B cell (primary cell): ENCODE data around the gene SLAMF9. TPM values are rescaled to one million over a fixed set of nuclear protein-coding genes. Genes with fewer than 3 reads are reported as not detected.
A peak's percentile ranks its signal among the peaks of the same experiment; 100 is the strongest.

Source experiments
- ATAC-seq: fragments of 200-7000 bp; cut with Tn5 transposase; one replicate; pipeline ENCODE4 v1.10.0; 2021; ENCODE audit warnings: low read depth, mild to moderate bottlenecking, moderate number of reproducible peaks, moderate library complexity
- CTCF ChIA-PET: fragments of 350-600 bp; sonication (Branson Sonifier 250); formaldehyde crosslinking; loops from one replicate; lab custom pipeline; 2021; ENCODE audit warnings: antibody characterized with exemption, inconsistent platforms; lab: Charles Lee
- POLR2A ChIA-PET: fragments of 350-600 bp; sonication (Branson Sonifier 250); formaldehyde crosslinking; loops from one replicate; lab custom pipeline; 2021; ENCODE audit warnings: antibody characterized with exemption; lab: Charles Lee
- DNase-seq: peaks from one replicate; pipeline ENCODE4 v3.0.0; 2013
- H2AFZ ChIP-seq: 2 replicates; pipeline ENCODE4 v1.6.1; 2012; ENCODE audit warnings: mild to moderate bottlenecking, low read depth, low read length; ENCODE audit not compliant: insufficient read depth, poor library complexity, severe bottlenecking
- H3K27ac ChIP-seq, 2 donors: 1 replicate in 1 of 2; 2 replicates in 1 of 2; pipeline ENCODE4 v1.5.1; 2012 to 2013; ENCODE audit warnings: low read length in 2 of 2, mild to moderate bottlenecking in 2 of 2, moderate library complexity in 1 of 2
- H3K27me3 ChIP-seq, 4 experiments: fragments of 200-600 bp in 1 of 4; sonication (generic) in 1 of 4; replicated peaks in 1 of 4; 1 replicate in 2 of 4; 2 replicates in 2 of 4; pipeline versions ENCODE4 v1.6.1 to v1.7.0; 2013 to 2016; ENCODE audit warnings: low read length in 3 of 4, mild to moderate bottlenecking in 2 of 4, mixed read lengths in 1 of 4, moderate library complexity in 1 of 4; ENCODE audit not compliant: insufficient read depth in 4 of 4, control insufficient read depth in 3 of 4; ENCODE audit errors: control extremely low read depth in 1 of 4
- H3K36me3 ChIP-seq, 2 experiments: replicated peaks in 1 of 2; 1 replicate in 1 of 2; 2 replicates in 1 of 2; pipeline versions ENCODE4 v1.6.1 to v1.7.1; 2013; ENCODE audit warnings: low read length in 1 of 2; ENCODE audit not compliant: insufficient read depth in 2 of 2, control insufficient read depth in 1 of 2; ENCODE audit errors: control extremely low read depth in 1 of 2, extremely low read depth in 1 of 2
- H3K4me1 ChIP-seq, 2 donors: fragments of 200-600 bp in 1 of 2; sonication (generic) in 1 of 2; 1 replicate in 1 of 2; 2 replicates in 1 of 2; pipeline versions ENCODE4 v1.5.1 to v1.6.1; 2013 to 2017; ENCODE audit warnings: low read length in 2 of 2; ENCODE audit not compliant: control insufficient read depth in 2 of 2, insufficient read depth in 2 of 2
- H3K4me2 ChIP-seq: replicated peaks from 2 replicates; pipeline ENCODE3; 2012; ENCODE audit warnings: mild to moderate bottlenecking, low read depth, low read length; ENCODE audit not compliant: poor library complexity, severe bottlenecking
- H3K4me3 ChIP-seq, 5 experiments: fragments of 200-600 bp in 1 of 5; sonication (generic) in 1 of 5; 1 replicate in 3 of 5; 2 replicates in 2 of 5; pipeline versions ENCODE4 v1.5.1 to v1.7.0; 2011 to 2016; ENCODE audit warnings: low read length in 4 of 5, mild to moderate bottlenecking in 4 of 5, low read depth in 2 of 5, control low read depth in 1 of 5, moderate library complexity in 1 of 5; ENCODE audit not compliant: insufficient read depth in 1 of 5; ENCODE audit errors: control extremely low read depth in 1 of 5, extremely low read depth in 1 of 5
- H3K79me2 ChIP-seq: fragments of 200-600 bp; sonication (generic); one replicate; pipeline ENCODE4 v1.6.0; 2016; ENCODE audit warnings: low read length; ENCODE audit not compliant: control insufficient read depth, insufficient read depth
- H3K9ac ChIP-seq: fragments of 200-600 bp; sonication (generic); 2 replicates; pipeline ENCODE4 v1.6.1; 2017; ENCODE audit warnings: mild to moderate bottlenecking, low read length, moderate library complexity
- H3K9me3 ChIP-seq, 3 donors: one replicate each; pipeline versions ENCODE4 v1.6.1 to v1.7.1; 2013; ENCODE audit warnings: low read length in 2 of 3; ENCODE audit not compliant: control insufficient read depth in 2 of 3, insufficient read depth in 1 of 3; ENCODE audit errors: control extremely low read depth in 1 of 3
- H4K20me1 ChIP-seq: 2 replicates; pipeline ENCODE4 v1.6.0; 2012; ENCODE audit warnings: mild to moderate bottlenecking, low read length; ENCODE audit not compliant: insufficient read depth, control insufficient read depth, poor library complexity, severe bottlenecking
- H3K27ac Mint-ChIP-seq: one replicate; pipeline ENCODE4 v1.8.0; 2021; ENCODE audit warnings: mixed read lengths
- H3K27me3 Mint-ChIP-seq: one replicate; pipeline ENCODE4 v1.8.0; 2021; ENCODE audit warnings: mixed read lengths
- H3K4me1 Mint-ChIP-seq: one replicate; pipeline ENCODE4 v1.8.0; 2021; ENCODE audit warnings: mixed read lengths
- H3K4me3 Mint-ChIP-seq: one replicate; pipeline ENCODE4 v1.8.0; 2021; ENCODE audit warnings: mixed read lengths
- H3K9me3 Mint-ChIP-seq: one replicate; pipeline ENCODE4 v1.8.0; 2022; ENCODE audit warnings: mixed read lengths; ENCODE audit not compliant: insufficient read depth
- EZH2 ChIP-seq: IDR thresholded peaks from 2 replicates; pipeline ENCODE4 v1.6.1; 2012; ENCODE audit warnings: borderline replicate concordance, low read depth, mild to moderate bottlenecking, moderate library complexity, low read length; ENCODE audit not compliant: insufficient read depth, poor library complexity, severe bottlenecking
- WGBS: methylation state at CpG from one replicate; pipeline ENCODE4 v1.1.5; 2013; ENCODE audit warnings: missing lambda C conversion rate; ENCODE audit not compliant: insufficient coverage; 5-methylcytosine and 5-hydroxymethylcytosine counted together
- intact Hi-C: fragments of 100-400 bp; cut with micrococcal nuclease; formaldehyde crosslinking; loops from one replicate; pipeline ENCODE4 v1.10.0; 2022
- polyA plus RNA-seq: library from polyadenylated mRNA; depleted of rRNA; stranded (reverse); fragments of >200 nt; gene quantifications from 2 replicates; pipeline ENCODE4 v1.2.3, GENCODE V29; 2012
- total RNA-seq, 2 donors: library from RNA; stranded (reverse); fragments of 120-200 nt in 1 of 2; gene quantifications; 1 replicate in 1 of 2; 2 replicates in 1 of 2; pipeline versions ENCODE4 v1.2.3 to v1.2.4, GENCODE V29; 2013 to 2022
- TF ChIP-seq, protein P1 (sequence below): fragments of 200-600 bp; IDR thresholded peaks from one replicate; pipeline ENCODE4 v1.8.0; 2022; ENCODE audit warnings: antibody characterized with exemption, mild to moderate bottlenecking

The SLAMF9 gene
- total and polyA plus RNA-seq, 2 donors (not counting 1 experiment from before 2014, with no cell fraction given) = not detected

DNA sequence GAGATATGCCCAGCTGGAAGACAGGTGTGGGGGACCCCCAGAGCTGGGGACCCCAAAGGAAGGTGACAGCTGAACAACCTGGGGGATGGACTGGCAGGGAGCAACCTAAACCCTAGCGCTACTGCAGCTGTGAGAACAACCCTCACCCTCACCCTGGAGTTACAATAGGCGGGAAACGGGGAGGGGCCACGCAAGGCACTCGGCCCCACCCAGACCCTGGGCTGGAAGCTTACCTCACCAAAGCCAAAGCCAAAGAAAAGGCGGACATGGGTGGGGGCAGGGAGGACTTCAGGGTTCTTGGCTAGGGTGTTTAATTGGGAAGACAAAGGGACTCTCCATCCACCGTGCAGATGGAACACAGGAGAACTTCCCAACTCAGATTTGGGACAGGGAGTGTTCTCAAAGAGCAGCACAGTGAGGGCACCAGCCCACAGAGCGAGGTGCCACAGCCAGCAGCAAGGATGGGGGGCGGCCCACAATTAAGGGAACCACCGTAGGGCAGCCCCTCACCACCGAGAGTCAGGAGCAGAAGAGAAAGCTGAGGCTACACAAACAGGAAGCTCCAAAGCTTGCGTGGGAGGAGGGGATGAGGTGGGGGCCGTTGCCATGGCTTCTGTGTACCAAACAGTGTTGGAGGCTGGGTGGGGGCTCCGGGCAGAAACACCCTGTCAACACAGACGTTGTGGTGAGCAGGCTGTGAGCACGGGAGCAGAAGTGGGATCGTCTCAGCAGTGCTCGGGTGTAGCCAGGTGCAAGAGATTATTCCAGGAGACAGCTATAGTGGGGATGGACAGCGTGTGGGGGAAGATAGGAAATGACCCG lies 30.6 kb downstream of the SLAMF9 start:
- peak overlapping the region; percentile 99 for H3K27ac Mint-ChIP-seq

More for the DNA sequence above, 30.6 kb downstream of the SLAMF9 start:
- Mint-ChIP-seq H3K9me3 (no peaks in the 10 kb centered on the region), H3K4me1 (peaks cover 63% of the 10 kb centered on the region), H3K27me3 (no peaks in the 10 kb centered on the region), H3K4me3 (peak overlapping the region; percentile 96)
- no peaks in the 10 kb centered on the region for H3K27me3 ChIP-seq
- H3K9me3 ChIP-seq = peaks cover 0 to 4% (median 0%) of the 10 kb centered on the region in 3 donors
- H3K79me2 ChIP-seq = peaks cover 87% of the 10 kb centered on the region
- peak overlapping the region; percentile 99 for H3K4me2 ChIP-seq
- peaks cover 4 to 35% of the 10 kb centered on the region in 2 experiments for H3K36me3 ChIP-seq
- peaks cover 45 to 58% of the 10 kb centered on the region in 2 donors for H3K4me1 ChIP-seq
- peak; percentile 31 for ATAC-seq
- peak overlapping the region; percentile 97 for H3K9ac ChIP-seq
- H3K4me3 ChIP-seq = peak overlapping the region; percentile 81 to 100 (median 99)
- ChIA-PET POLR2A (interaction anchor here (0.6 to 2.0 kb wide), 13 partner anchors 8 to 1639 kb away, joined by 3 to 7 read pairs (median 3); partner anchors contain the start of gene IGSF8), CTCF (interaction anchor here (0.8 to 8.7 kb wide), 8 partner anchors 13 to 155 kb away, joined by 4 to 81 read pairs (median 5); partner anchors contain the start of genes DUSP23 and IGSF9)
- peak; percentile 98 for DNase-seq
- no peak overlapping the region for H2AFZ ChIP-seq
- H3K27ac ChIP-seq = peak overlapping the region; percentile 98 to 100
- intact Hi-C loops = loop anchor here (2.0 to 10.0 kb wide), 4 partner anchors 33 to 1821 kb away; partner anchors contain the start of genes DUSP12, IGSF8 and USF1
- TF ChIP-seq, protein P1, sequence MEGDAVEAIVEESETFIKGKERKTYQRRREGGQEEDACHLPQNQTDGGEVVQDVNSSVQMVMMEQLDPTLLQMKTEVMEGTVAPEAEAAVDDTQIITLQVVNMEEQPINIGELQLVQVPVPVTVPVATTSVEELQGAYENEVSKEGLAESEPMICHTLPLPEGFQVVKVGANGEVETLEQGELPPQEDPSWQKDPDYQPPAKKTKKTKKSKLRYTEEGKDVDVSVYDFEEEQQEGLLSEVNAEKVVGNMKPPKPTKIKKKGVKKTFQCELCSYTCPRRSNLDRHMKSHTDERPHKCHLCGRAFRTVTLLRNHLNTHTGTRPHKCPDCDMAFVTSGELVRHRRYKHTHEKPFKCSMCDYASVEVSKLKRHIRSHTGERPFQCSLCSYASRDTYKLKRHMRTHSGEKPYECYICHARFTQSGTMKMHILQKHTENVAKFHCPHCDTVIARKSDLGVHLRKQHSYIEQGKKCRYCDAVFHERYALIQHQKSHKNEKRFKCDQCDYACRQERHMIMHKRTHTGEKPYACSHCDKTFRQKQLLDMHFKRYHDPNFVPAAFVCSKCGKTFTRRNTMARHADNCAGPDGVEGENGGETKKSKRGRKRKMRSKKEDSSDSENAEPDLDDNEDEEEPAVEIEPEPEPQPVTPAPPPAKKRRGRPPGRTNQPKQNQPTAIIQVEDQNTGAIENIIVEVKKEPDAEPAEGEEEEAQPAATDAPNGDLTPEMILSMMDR = no peak
- no peak for TF ChIP-seq EZH2
- H4K20me1 ChIP-seq = peaks cover 38% of the 10 kb centered on the region
- WGBS = 1% methylated on average over 15 of the region's 20 CpGs
